Effector CD8-positive, alpha-beta T cell (primary cell): ENCODE data around the gene ZNFX1.

Experiments
- DNase-seq: peaks from one replicate; lab custom pipeline; 2025; lab: John Stamatoyannopoulos, UW

ZNFX1 gene

GRCh38 chr20:49292010-49292409, 14.2 kb upstream of the ZNFX1 start:
- DNase-seq, result no peak

DNA sequence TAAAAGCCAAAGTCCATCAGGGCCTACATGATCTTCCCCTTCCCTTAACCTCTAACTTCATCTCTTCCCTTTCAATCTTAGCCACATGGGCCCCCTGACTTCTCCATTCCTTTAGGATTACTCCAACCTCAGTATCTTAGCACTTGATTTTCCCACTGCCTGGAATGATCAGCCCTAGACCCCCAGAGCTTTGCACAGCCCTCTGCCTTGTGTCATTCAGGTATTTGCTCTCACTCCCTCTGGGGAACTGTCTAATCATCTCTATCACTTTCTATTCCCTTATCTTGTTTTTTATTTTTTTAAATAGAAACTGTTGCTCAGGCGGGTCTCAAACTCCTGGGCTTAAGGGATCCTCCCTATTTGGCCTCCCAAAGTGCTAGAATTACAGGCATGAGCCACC, 13.3 kb upstream of the ZNFX1 start:
- DNase-seq, result no peak

- no peak for DNase-seq
These were observed 12.8 kb upstream of the ZNFX1 start for GRCh38 chr20:49290608-49291191.

GRCh38 chr20:49288784-49289696, 11.2 kb upstream of the ZNFX1 start:
- no peak for DNase-seq

GRCh38 chr20:49288250-49288751, 10.4 kb upstream of the ZNFX1 start:
- no peak for DNase-seq

GRCh38 chr20:49287555-49288249, 9.8 kb upstream of the ZNFX1 start:
- no peak for DNase-seq

DNA sequence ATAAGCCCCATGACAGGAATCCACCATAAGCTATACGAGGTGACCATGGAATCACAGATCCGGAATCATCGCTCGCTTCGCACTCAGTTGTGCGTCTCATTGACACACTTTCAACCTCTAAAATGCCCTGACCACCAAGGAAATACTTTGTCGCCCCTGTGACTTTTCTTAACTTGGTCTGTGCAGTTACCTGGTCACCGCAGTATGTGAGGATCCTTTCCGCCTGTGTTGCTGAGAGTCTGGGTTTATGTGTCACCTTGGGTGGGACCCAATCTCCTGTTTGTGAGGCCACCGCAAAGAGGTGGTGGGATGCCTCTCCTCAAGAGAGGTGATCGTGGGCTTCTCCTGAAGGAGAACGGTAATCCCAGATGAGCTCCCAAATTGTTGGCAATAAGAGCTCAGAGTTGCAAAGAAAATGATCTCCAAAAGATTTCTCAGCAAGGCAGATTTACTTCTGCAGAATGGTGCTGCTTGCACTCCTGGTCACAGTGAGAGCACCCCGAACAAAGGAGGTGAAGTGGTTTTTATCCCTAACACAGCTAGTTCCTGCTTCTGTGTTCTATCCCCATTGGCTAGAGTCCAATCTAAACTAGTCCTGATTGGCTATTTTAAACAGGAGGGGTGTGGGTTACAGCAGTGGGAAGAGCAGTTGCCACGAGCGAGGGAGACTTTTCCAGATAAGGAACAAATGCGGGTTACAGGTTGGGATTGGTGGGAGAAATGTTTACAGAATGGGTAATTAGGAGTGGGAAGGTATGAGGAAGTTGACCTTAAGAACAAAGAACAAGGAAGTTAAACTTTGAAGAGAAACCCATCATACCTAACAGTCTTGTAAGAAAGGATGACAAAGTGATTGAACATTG, 9.1 kb upstream of the ZNFX1 start:
- DNase-seq, result no peak

DNA sequence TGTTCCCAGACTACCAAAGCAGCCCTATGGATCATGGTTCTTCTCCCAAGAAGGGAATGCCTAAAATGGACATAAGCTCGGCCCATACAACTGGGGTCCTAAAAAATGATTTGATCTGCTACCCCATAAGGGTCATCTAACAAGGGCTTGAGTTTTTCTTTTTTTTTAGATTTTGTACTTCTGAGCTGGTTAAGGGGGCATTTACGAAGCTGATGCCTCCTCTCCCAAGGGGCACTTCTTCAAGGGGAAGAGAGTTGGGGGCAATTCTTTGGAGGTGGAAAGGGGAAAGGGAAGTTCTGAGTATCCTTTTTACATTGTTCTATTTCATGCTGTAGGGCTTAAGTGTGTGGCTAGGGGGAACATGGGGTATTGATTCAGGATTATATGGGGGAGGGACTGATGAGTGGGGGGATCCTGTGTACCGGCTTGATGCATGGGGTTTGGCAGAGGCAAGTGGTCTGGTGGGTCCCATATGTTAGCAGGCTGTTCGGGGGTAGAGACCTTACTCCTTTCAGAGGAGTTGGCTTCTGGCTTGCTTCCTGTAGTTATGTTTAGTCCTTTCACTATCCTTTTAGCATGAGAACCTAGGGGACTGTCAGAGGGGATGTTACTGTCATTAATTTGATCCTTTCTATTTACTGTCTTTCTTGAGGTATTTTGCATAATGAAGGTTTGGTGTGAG, 8.1 kb upstream of the ZNFX1 start:
- DNase-seq, result no peak

DNA sequence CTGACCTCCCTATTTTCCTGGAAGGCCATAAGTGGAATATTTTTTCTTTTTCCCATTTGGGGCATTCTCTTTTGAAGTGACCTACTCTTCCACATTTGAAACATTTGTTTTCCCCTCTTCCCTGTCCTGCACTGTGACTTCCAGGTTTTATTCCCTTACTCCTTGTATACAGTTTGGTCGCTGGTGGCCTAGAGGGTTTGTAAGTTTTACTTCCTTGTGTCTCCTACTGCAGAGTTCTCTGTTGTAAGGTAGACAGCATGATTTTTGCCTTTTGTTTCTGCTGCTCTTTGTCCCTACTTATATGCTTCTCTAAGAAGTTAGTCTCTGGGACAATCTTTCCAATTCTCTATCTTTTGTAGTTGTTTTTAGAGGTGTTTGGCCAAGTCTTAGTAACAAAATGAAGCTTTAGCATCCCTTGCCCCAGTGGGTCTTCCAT, 7.4 kb upstream of the ZNFX1 start:
- no peak for DNase-seq

DNA sequence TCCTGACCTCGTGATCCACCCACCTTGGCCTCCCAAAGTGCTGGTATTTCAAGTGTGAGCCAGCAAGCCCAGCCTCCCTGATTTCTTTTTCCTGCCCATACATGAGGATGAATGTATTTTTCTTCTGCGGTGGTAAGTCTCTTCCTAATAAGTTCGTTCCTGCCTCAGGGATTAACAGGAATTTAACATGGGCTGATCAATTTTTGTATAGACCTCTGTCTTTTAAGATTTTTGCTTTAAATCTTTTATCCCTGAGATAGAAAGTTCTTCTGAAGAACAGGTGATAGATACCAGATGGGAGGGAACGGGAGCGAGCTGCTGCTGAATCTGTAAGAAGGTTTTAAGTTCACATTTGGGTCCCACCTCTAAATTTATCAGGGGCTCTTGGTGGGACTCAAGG, 7.0 kb upstream of the ZNFX1 start:
- DNase-seq, result no peak

DNA sequence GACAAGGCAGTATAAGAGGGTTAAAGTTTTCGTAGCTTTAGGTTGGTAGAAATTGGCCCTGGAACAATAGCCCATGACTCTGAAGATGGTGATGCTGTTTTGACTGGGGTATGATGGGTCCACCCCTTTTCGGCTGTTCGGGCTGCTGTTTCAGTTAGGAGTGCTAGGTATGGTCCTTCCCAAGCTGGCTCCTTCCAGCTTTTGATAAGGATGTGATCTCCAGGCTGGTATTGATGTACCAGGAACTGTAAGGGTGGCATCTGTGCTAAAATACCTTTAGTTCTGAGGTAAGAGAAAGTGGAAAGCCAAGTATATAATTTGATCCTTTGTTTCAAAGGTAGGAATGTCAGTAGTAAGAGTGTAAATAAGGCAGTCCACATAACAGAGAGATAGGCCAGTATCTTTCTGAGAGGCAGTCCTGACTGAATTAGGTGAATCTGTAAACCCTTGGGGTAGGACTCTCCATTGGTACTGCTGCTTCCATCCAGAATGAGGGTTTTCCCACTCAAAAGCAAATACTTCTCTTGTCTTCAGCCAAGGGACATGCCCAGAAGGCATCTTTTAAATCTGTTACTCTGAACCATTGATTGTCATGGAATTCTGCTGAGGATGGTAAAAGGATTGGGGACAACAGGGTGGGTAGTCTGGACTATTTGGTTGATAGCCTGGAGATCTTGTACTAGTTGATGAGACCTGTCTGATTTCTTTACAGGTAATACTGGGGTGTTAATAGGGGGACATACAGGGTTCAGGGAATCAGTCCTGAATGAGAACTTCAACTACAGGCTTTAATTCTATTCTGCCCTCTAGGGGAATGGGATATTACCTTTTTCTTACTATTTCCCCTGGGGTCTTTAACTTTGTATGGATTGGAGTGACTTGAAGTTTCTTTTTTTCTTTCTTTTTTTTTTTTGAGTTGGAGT, 6.1 kb upstream of the ZNFX1 start:
- DNase-seq, result no peak

- DNase-seq, result no peak
These were observed 5.4 kb upstream of the ZNFX1 start for GRCh38 chr20:49283176-49283702.

DNA sequence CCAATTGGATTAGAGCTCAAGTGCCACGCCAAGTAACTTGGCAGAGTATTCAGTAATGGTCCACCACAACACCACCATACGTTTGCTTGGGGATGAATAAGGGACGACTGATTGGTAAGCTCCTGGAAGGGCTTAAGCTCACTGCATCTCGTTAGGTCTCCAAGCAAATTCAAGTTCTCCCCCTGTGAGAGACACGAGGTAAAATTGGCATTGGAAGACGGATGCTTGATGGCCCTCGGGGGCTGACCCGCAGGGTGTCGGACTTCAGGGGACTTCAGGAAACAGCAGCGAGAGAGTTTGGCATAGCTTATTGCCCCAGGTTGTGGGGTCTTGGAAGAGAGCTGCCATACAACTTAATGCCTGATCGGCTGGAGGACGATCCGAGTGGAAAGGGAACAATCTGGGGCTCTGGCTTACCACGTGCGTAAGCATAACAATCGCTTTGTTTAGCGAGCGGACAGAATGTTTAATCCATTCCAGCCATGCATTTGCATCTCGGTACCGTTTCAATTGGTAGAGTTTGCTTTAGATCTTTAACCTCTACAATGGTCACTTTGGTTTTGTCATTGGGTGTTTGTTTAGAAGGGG, 4.8 kb upstream of the ZNFX1 start:
- DNase-seq, result no peak

GRCh38 chr20:49281913-49282467, 4.1 kb upstream of the ZNFX1 start:
- DNase-seq, result no peak

DNA sequence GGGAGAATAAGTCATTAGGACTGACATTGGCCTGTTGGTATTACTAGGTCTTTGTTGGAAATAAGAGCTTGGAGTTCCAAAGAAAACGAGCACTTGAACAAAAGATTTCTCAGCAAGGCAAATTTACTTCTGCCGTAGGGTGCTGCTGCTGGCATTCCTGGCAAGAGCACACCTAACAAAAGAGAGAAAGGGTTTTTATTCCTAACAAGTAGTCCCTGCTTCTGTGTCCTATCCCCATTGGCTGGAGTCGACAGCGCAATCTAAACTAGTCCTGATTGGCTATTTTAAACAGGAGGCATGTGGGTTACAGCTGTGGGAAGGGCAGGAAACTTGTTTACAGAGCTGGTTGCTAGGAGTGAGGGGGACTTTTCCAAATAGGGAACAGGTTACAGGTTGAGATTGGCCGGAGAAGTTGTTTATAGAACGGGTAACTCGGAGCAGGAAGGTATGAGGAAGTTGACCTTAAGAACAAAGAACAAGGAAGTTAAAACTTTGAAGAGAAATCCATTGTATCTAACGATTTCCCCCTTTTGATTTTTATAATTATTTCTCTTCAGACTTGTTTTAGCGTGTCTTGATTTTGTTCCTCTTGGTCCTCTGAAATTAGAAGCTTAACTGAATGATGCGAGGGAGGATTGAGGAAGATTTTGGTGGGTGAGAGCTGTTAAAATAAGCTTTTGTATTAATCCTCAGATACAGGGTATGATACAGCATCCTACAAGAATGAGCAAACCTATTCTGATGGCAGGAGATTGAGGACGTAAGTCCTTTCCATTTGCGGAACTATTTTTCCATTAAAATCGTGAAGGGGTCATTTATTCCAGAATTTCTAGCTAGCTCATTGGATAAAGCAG, 3.4 kb upstream of the ZNFX1 start:
- DNase-seq, result no peak

DNA sequence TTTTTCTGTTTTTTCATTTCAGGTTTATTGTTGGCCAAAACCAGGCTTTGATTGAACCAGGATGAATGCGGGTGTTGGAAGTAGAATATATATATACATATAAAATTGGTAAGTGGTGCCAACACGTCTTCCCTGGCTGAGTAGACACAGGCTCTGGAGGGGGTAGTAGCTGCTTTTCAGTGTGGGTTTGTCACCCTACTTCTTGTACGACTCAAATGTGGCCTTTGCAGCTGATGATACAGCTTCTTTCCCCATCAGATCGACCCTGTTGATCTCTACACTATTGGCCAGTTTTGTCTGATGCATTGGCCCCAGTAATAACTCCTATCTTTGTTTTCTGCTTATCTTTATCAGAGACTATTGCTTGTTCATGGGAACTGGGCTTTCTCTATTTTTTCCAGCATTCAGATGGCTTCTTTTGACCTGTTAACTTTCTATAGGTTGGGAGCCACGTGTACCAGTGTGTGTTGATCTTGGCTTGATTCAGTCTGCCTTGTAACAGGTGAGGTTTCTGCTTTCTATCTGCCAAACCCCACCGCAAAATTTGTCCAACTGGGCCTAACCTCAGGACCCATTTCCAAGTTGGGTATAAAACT, 2.7 kb upstream of the ZNFX1 start:
- DNase-seq, result no peak

DNA sequence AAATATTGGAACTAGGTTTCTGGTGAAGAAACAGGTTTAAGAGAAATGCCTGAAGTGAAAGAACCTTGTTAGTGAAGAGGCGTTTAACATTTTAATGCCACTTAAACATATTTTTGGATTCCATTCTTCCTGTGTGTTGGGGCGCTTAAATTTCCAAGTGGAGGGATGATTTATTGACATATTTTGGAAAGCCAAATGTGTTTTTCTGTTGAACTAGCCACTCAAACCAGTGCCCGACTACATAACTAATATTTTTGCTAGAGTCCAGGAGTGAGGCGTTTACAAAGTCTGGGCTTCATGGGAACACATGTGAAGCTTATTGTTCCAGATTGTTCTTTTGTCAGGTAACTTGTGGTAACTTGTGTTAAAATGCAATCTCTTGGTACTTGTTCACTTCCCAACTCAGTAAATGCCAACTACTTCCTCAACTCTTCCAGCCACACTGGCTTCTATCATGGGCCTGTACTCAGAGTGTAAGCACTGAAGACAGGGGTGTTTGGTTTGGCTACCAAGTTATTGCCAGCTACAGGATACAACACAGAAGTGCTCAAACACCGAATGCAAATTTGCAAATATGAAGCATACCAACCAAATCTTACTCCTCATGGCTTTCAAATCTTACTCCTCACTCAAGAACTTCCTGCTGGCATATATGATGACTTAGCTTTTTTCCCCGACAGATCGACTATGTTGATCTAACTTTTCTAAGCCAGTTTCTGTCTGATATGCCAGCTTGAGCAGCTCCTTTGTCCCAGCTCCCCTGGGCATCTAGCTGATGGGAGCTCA, 2.0 kb upstream of the ZNFX1 start:
- no peak for DNase-seq
